Gastroesophageal sphincter (tissue), 3 donors: ENCODE measurements around the gene AMACR.

Experiments
- EP300 ChIP-seq: sonication (generic); formaldehyde crosslinking; IDR thresholded peaks from one replicate; pipeline ENCODE4 v1.6.1; 2017; ENCODE audit warnings: antibody characterized with exemption, mild to moderate bottlenecking
- POLR2A ChIP-seq, 2 donors: fragments of 450-650 bp; IDR thresholded peaks; one replicate each; pipeline ENCODE4 v1.6.1; 2017; ENCODE audit warnings: antibody characterized with exemption in 2 of 2, mild to moderate bottlenecking in 2 of 2, moderate library complexity in 1 of 2
- POLR2AphosphoS5 ChIP-seq: sonication (generic); formaldehyde crosslinking; IDR thresholded peaks from one replicate; pipeline ENCODE4 v1.6.1; 2017; ENCODE audit warnings: antibody characterized with exemption
- TF ChIP-seq, protein P1 (sequence below), 4 experiments: fragments of 200-600 bp in 2 of 4; fragments of 450-650 bp in 2 of 4; sonication (generic) in 1 of 4; IDR thresholded peaks; one replicate each; pipeline ENCODE4 v1.5.1; 2017 to 2019; ENCODE audit warnings: antibody characterized with exemption in 4 of 4, mild to moderate bottlenecking in 2 of 4, moderate library complexity in 2 of 4

DNA sequence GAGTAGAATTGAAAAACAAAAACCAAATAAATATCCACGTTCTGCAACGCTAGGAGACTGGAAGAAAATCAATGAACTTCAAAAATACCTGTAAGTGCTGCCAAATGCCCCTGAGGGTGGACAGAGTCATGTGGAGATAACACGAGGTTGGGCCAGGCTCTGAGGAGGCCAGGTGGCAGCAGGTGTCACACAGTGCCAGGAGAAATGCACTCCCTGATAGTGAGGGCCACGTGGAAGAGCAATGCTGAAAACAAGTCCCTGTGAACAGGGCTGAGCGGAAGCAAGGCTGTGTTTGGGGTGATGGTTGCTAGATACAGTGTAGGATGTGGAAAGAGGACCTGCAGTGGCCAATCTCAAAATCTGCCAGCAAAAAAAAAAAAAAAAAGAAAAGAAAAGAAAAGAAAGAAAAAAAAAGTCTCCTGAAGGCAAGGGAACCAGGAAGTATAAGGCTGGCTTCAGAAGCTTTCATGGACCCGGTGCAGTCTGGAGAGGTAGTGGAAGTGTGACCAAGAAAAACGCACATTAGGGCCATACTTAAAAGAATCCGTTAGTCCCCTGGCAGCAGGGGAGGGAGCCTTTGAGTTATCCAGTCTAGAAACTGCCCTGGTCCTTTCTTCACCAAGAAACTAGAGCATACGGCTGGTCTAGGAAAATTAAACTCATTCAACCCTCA, 18.4 kb upstream of the AMACR start:
- TF ChIP-seq, protein P1, sequence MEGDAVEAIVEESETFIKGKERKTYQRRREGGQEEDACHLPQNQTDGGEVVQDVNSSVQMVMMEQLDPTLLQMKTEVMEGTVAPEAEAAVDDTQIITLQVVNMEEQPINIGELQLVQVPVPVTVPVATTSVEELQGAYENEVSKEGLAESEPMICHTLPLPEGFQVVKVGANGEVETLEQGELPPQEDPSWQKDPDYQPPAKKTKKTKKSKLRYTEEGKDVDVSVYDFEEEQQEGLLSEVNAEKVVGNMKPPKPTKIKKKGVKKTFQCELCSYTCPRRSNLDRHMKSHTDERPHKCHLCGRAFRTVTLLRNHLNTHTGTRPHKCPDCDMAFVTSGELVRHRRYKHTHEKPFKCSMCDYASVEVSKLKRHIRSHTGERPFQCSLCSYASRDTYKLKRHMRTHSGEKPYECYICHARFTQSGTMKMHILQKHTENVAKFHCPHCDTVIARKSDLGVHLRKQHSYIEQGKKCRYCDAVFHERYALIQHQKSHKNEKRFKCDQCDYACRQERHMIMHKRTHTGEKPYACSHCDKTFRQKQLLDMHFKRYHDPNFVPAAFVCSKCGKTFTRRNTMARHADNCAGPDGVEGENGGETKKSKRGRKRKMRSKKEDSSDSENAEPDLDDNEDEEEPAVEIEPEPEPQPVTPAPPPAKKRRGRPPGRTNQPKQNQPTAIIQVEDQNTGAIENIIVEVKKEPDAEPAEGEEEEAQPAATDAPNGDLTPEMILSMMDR (IDR thresholded peaks at IDR 0.05), result no peak
- no peak for TF ChIP-seq POLR2A (IDR thresholded peaks at IDR 0.05)
- no peak for TF ChIP-seq EP300
- no peak for TF ChIP-seq POLR2AphosphoS5
